Suprapubic skin (tissue), 4 donors: ENCODE results near the gene NKAPD1. TPM values are rescaled to one million over a fixed set of nuclear protein-coding genes. Genes with fewer than 3 reads are reported as not detected.

ENCODE experiments used
- DNase-seq, 2 donors: peaks; one replicate each; pipeline ENCODE4 v3.0.0-alpha.2; 2019; ENCODE audit warnings: low spot score in 2 of 2
- H3K27ac ChIP-seq: fragments of 200-600 bp; sonication (generic); one replicate; pipeline ENCODE4 v1.5.1; 2019
- H3K27me3 ChIP-seq: fragments of 200-600 bp; sonication (generic); one replicate; pipeline ENCODE4 v1.5.1; 2019
- H3K36me3 ChIP-seq: fragments of 200-600 bp; sonication (generic); one replicate; pipeline ENCODE4 v1.5.1; 2019
- H3K4me1 ChIP-seq: fragments of 200-600 bp; sonication (generic); one replicate; pipeline ENCODE4 v1.5.1; 2019
- H3K4me3 ChIP-seq: fragments of 200-600 bp; sonication (generic); one replicate; pipeline ENCODE4 v1.5.1; 2019; ENCODE audit warnings: mild to moderate bottlenecking
- H3K9me3 ChIP-seq: fragments of 200-600 bp; sonication (generic); one replicate; pipeline ENCODE4 v1.5.1; 2019
- EP300 ChIP-seq: sonication (generic); formaldehyde crosslinking; IDR thresholded peaks from one replicate; pipeline ENCODE4 v1.6.1; 2017; ENCODE audit warnings: antibody characterized with exemption
- POLR2A ChIP-seq, 2 donors: fragments of 450-650 bp; IDR thresholded peaks; one replicate each; pipeline ENCODE4 v1.6.1; 2017; ENCODE audit warnings: antibody characterized with exemption in 2 of 2, mild to moderate bottlenecking in 2 of 2, moderate library complexity in 2 of 2
- POLR2AphosphoS5 ChIP-seq, 3 donors: sonication (generic); formaldehyde crosslinking; IDR thresholded peaks; one replicate each; pipeline ENCODE4 v1.6.1; 2017; ENCODE audit warnings: antibody characterized with exemption in 3 of 3
- WGBS: methylation state at CpG from one replicate; pipeline ENCODE4 v1.1.5; 2018; 5-methylcytosine and 5-hydroxymethylcytosine counted together
- total RNA-seq, 4 donors: library from RNA; depleted of rRNA; stranded (reverse); fragments of >200 nt; gene quantifications; one replicate each; pipeline ENCODE4 v1.1.0, GENCODE V29; 2016
- TF ChIP-seq, protein P1 (sequence below), 2 donors: fragments of 200-600 bp in 1 of 2; fragments of 450-650 bp in 1 of 2; sonication (generic) in 1 of 2; IDR thresholded peaks; one replicate each; pipeline ENCODE4 v1.5.1; 2016 to 2019; ENCODE audit warnings: antibody characterized with exemption in 2 of 2, mild to moderate bottlenecking in 1 of 2, moderate library complexity in 1 of 2

The NKAPD1 gene
- total RNA-seq, 4 donors from 2014 or later = 14.4 to 20.2 (median 17.1) TPM

DNA sequence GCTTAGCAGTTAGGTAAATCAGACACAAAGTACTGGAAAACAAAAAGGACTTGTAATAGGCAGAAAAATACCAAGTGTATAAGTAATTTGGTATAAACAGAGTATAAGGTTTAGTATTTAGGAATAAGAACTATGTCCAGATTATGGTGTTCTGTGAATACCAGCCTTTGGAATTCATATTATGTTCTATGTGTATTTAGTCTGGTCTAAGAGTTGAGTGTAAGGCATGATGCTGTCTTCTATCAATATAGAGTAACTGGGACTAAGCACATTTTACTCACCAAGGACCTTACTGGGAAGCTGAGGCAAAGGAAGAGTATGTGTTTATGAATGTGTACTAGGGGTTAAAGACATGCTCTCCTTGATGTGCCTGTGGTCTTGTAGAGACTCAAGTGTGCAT is 22.1 kb downstream of the NKAPD1 start:
- TF ChIP-seq EP300 (no peak), POLR2A (IDR thresholded peaks at IDR 0.05) (no peak), POLR2AphosphoS5 (IDR thresholded peaks at IDR 0.05) (no peak)
- TF ChIP-seq, protein P1, sequence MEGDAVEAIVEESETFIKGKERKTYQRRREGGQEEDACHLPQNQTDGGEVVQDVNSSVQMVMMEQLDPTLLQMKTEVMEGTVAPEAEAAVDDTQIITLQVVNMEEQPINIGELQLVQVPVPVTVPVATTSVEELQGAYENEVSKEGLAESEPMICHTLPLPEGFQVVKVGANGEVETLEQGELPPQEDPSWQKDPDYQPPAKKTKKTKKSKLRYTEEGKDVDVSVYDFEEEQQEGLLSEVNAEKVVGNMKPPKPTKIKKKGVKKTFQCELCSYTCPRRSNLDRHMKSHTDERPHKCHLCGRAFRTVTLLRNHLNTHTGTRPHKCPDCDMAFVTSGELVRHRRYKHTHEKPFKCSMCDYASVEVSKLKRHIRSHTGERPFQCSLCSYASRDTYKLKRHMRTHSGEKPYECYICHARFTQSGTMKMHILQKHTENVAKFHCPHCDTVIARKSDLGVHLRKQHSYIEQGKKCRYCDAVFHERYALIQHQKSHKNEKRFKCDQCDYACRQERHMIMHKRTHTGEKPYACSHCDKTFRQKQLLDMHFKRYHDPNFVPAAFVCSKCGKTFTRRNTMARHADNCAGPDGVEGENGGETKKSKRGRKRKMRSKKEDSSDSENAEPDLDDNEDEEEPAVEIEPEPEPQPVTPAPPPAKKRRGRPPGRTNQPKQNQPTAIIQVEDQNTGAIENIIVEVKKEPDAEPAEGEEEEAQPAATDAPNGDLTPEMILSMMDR (IDR thresholded peaks at IDR 0.05) = no peak
- H3K4me1 ChIP-seq = no peaks in the 10 kb centered on the region
- H3K27ac ChIP-seq = no peak overlapping the region
- no peak for DNase-seq
- H3K9me3 ChIP-seq = no peaks in the 10 kb centered on the region
- H3K4me3 ChIP-seq = no peak overlapping the region
- peaks cover 60% of the 10 kb centered on the region for H3K36me3 ChIP-seq
- H3K27me3 ChIP-seq = no peaks in the 10 kb centered on the region

DNA sequence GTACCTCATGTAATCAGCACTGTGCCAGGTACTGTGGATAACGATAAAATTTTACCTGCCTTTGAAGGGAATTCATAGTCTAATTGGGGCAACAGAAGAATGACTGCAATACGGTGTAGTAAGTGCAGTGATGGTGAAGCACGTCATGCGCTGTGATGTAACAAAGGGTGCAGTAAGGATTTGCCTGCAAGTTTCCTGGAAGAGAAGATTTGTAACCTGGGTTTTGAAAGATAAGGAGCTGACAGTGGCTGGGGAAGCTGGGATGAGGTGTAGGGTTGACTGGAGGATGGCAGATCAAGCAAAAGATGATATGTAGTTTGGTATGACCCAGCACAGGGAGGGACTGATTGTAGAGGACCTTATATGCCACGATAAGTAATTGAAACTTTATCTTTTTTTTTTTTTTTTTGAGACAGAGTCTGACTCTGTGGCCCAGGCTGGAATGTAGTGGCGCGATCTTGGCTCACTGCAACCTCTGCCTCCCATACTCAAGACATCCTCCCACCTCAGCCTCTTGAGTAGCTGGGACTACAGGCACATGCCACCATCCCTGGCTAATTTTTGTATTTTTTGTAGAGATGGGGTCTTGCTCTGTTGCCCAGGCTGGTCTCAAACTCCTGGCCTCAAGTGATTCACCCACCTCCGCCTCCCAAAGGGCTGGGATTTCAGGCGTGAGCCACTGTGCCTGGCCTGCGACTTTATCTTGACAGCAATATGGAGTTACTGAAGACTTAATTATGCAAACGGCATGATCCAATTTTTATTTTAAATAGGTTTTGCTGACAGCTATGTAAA is 23.8 kb downstream of the NKAPD1 start:
- Histone ChIP-seq H3K27me3 (no peaks in the 10 kb centered on the region), H3K4me1 (no peaks in the 10 kb centered on the region), H3K9me3 (no peaks in the 10 kb centered on the region), H3K4me3 (no peak overlapping the region), H3K27ac (no peak overlapping the region), H3K36me3 (peaks cover 44% of the 10 kb centered on the region)
- 90% methylated on average over 11 of the region's 11 CpGs for WGBS
- DNase-seq = no peak
- TF ChIP-seq POLR2A (IDR thresholded peaks at IDR 0.05) = no peak
- TF ChIP-seq, protein P1 (IDR thresholded peaks at IDR 0.05) = no peak
- no peak for TF ChIP-seq POLR2AphosphoS5 (IDR thresholded peaks at IDR 0.05)
- no peak for TF ChIP-seq EP300

DNA sequence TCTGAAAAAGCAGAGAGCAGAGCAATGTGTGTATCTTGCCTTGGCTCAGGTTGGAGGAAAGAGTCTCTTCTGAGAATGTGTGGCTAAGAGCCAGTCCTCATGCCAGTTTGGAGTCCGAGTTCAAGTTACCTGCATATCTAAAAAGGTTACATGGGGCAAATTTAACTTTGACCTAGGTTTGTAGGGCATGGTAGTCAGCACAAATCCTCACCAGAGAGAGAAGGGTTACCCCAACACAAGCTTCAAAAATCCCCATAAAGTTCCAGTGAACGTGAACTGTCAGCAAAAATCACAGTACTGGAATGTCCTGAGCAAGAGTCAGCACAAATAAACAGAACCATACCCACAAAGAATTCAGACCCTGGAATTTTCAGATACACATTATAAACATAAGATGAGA is 26.4 kb downstream of the NKAPD1 start:
- Histone ChIP-seq H3K27me3 (no peaks in the 10 kb centered on the region), H3K4me1 (no peaks in the 10 kb centered on the region), H3K27ac (no peak overlapping the region), H3K9me3 (no peaks in the 10 kb centered on the region), H3K4me3 (no peak overlapping the region), H3K36me3 (peaks cover 23% of the 10 kb centered on the region)
- 78% methylated on average over 2 of the region's 2 CpGs for WGBS
- no peak for DNase-seq
- no peak for TF ChIP-seq POLR2A (IDR thresholded peaks at IDR 0.05)

- H3K9me3 ChIP-seq = no peaks in the 10 kb centered on the region
- DNase-seq = no peak
- no peaks in the 10 kb centered on the region for H3K4me1 ChIP-seq
- no peaks in the 10 kb centered on the region for H3K27me3 ChIP-seq
- H3K27ac ChIP-seq = no peak overlapping the region
- TF ChIP-seq, protein P1 (IDR thresholded peaks at IDR 0.05) = no peak
- TF ChIP-seq POLR2AphosphoS5 (IDR thresholded peaks at IDR 0.05) (no peak), POLR2A (IDR thresholded peaks at IDR 0.05) (no peak), EP300 (no peak)
- WGBS = 75% methylated on average over 6 of the region's 6 CpGs
- H3K36me3 ChIP-seq = peaks cover 9% of the 10 kb centered on the region
- H3K4me3 ChIP-seq = no peak overlapping the region
These were observed 29.3 kb downstream of the NKAPD1 start for GRCh38 chr11:112103446-112103845.

GRCh38 chr11:112106070-112106469 is 32.0 kb downstream of the NKAPD1 start:
- no peaks in the 10 kb centered on the region for H3K4me1 ChIP-seq

More at GRCh38 chr11:112106070-112106469, 32.0 kb downstream of the NKAPD1 start:
- TF ChIP-seq POLR2AphosphoS5 (IDR thresholded peaks at IDR 0.05) (no peak), POLR2A (IDR thresholded peaks at IDR 0.05) (no peak), EP300 (no peak)
- TF ChIP-seq, protein P1 (IDR thresholded peaks at IDR 0.05) = no peak
- WGBS = 95% methylated on average over 8 of the region's 8 CpGs
- Histone ChIP-seq H3K27me3 (no peaks in the 10 kb centered on the region), H3K36me3 (peaks cover 10% of the 10 kb centered on the region), H3K4me3 (no peak overlapping the region), H3K27ac (no peak overlapping the region), H3K9me3 (no peaks in the 10 kb centered on the region)
- no peak for DNase-seq
